Smooth muscle cell (in vitro differentiated cells): ENCODE data around the gene VDR. TPM values are rescaled to one million over a fixed set of nuclear protein-coding genes. Genes with fewer than 3 reads are reported as not detected.
A peak's percentile ranks its signal among the peaks of the same experiment; 100 is the strongest.

ENCODE experiments used
- DNase-seq: peaks from one replicate; lab custom pipeline; 2025; ENCODE audit not compliant: unreplicated experiment; lab: John Stamatoyannopoulos, UW
- H2AFZ ChIP-seq: fragments of 200-600 bp; sonication (generic); 2 replicates; pipeline ENCODE4 v1.6.0; 2016; ENCODE audit warnings: antibody characterized with exemption, low read depth, mild to moderate bottlenecking
- H3F3A ChIP-seq: fragments of 200-600 bp; sonication (generic); 2 replicates; pipeline ENCODE4 v1.6.0; 2017; ENCODE audit warnings: antibody characterized with exemption, low read depth
- H3K27ac ChIP-seq: fragments of 200-600 bp; sonication (generic); 2 replicates; pipeline ENCODE4 v1.5.1; 2016; ENCODE audit warnings: low read depth, mild to moderate bottlenecking
- H3K27me3 ChIP-seq: fragments of 200-600 bp; sonication (generic); 2 replicates; pipeline ENCODE4 v1.6.1; 2016; ENCODE audit warnings: low read depth, mild to moderate bottlenecking
- H3K36me3 ChIP-seq: fragments of 200-600 bp; sonication (generic); 2 replicates; pipeline ENCODE4 v1.5.1; 2016; ENCODE audit warnings: low read depth
- H3K4me1 ChIP-seq: fragments of 200-600 bp; sonication (generic); 2 replicates; pipeline ENCODE4 v1.5.1; 2016; ENCODE audit warnings: low read depth
- H3K4me2 ChIP-seq: fragments of 200-600 bp; sonication (generic); 2 replicates; pipeline ENCODE4 v1.6.0; 2016; ENCODE audit warnings: mild to moderate bottlenecking
- H3K4me3 ChIP-seq: fragments of 200-600 bp; sonication (generic); 2 replicates; pipeline ENCODE4 v1.5.1; 2016; ENCODE audit warnings: mild to moderate bottlenecking
- H3K79me2 ChIP-seq: fragments of 200-600 bp; sonication (generic); 2 replicates; pipeline ENCODE4 v1.6.0; 2016; ENCODE audit warnings: low read depth, mild to moderate bottlenecking
- H3K9ac ChIP-seq: fragments of 200-600 bp; sonication (generic); 2 replicates; pipeline ENCODE4 v1.6.0; 2016; ENCODE audit warnings: low read depth
- H3K9me3 ChIP-seq: fragments of 200-600 bp; sonication (generic); replicated peaks from 2 replicates; pipeline ENCODE4 v1.5.1; 2016; ENCODE audit warnings: low read depth
- H4K20me1 ChIP-seq: fragments of 200-600 bp; sonication (generic); 2 replicates; pipeline ENCODE4 v1.6.0; 2016; ENCODE audit warnings: low read depth
- CTCF ChIP-seq: fragments of 200-600 bp; sonication (generic); IDR thresholded peaks from 2 replicates; pipeline ENCODE4 v1.5.1; 2017; ENCODE audit warnings: borderline replicate concordance, mild to moderate bottlenecking, antibody characterized with exemption; ENCODE audit not compliant: insufficient read depth, poor library complexity, severe bottlenecking
- WGBS: methylation state at CpG from one replicate; pipeline ENCODE4 v1.1.7; 2016; ENCODE audit warnings: low lambda C conversion rate; 5-methylcytosine and 5-hydroxymethylcytosine counted together
- polyA plus RNA-seq: library from polyadenylated mRNA; unstranded; fragments of >200 nt; fragmentation: Nextera tagmentation; extraction: Ambion mirVana; gene quantifications from 2 replicates; pipeline ENCODE4 v1.2.1, GENCODE V29; 2016
- total RNA-seq: library from RNA; depleted of rRNA; stranded (reverse); fragments of >200 nt; gene quantifications from 2 replicates; pipeline ENCODE4 v1.2.3, GENCODE V29; 2014

The VDR gene
- total and polyA plus RNA-seq, 2 experiments from 2014 or later, result 8.0 to 16.5 TPM

DNA sequence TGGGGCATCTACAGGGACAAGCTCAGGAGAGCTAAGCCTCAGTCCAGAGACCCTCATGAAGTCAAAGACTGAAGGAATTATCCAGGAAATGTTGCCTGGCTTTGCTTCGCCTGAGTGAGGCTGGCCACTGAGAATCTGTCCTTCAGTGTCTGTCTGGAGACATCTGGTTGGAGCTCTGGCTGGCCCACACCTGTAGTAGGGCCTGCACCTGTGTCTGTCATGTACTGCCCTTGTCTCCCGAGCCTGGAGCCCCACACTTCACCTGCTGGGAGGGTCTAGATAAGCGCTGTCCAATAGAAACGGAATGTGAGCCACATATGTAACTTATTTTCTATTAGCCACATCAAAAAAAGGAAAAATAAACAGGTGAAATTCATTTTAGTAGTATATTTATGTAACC lies 75.2 kb downstream of the VDR start:
- no peak overlapping the region for H2AFZ ChIP-seq

DNA sequence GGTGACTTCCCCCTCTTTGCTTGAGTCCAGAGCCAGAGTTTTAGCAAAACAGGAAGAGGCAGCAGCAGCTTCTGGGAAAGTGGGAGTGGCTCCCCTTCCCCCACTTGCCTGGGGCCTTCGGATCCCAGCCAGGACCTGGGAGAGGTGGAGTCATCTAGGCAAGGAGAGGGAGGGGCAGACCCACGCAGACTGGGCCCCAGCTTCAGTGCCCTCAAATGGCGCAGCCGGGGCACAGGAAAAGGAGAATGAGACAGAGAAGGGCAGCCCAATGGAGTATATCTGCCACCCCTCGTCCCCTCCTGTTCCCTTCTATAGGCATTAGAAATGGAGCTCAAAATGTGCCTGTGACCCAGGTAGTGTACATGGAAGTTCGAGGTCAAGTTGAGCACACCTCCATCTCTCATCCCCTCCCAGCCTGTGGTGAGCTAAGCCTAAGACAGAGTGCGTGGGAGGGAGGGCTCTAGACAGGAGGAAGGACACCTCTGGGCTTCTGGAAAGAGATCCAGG lies 75.8 kb downstream of the VDR start:
- Histone ChIP-seq H3K9ac (no peak overlapping the region), H3K9me3 (no peaks in the 10 kb centered on the region), H3K36me3 (no peaks in the 10 kb centered on the region), H3K4me3 (no peak overlapping the region), H3K79me2 (no peaks in the 10 kb centered on the region), H2AFZ (peak overlapping the region; percentile 81), H4K20me1 (no peaks in the 10 kb centered on the region), H3F3A (no peaks in the 10 kb centered on the region), H3K27ac (no peak overlapping the region), H3K4me2 (peak overlapping the region; percentile 53), H3K4me1 (peaks cover 4% of the 10 kb centered on the region), H3K27me3 (no peaks in the 10 kb centered on the region)
- WGBS, result 58% methylated on average over 7 of the region's 7 CpGs
- TF ChIP-seq CTCF, result no peak
- no peak for DNase-seq

More for the DNA sequence above, 75.2 kb downstream of the VDR start:
- H3K4me1 ChIP-seq, result peaks cover 4% of the 10 kb centered on the region
- peak overlapping the region; percentile 53 for H3K4me2 ChIP-seq
- no peaks in the 10 kb centered on the region for H3K36me3 ChIP-seq
- no peak for TF ChIP-seq CTCF
- H3F3A ChIP-seq, result no peaks in the 10 kb centered on the region
- no peak for DNase-seq
- H3K9ac ChIP-seq, result no peak overlapping the region
- H3K27ac ChIP-seq, result no peak overlapping the region
- H4K20me1 ChIP-seq, result no peaks in the 10 kb centered on the region
- H3K27me3 ChIP-seq, result no peaks in the 10 kb centered on the region
- H3K79me2 ChIP-seq, result no peaks in the 10 kb centered on the region
- no peak overlapping the region for H3K4me3 ChIP-seq
- H3K9me3 ChIP-seq, result no peaks in the 10 kb centered on the region
- 81% methylated on average over 4 of the region's 4 CpGs for WGBS

- no peaks in the 10 kb centered on the region for H4K20me1 ChIP-seq
- no peak overlapping the region for H3K4me2 ChIP-seq
- H3K27ac ChIP-seq, result no peak overlapping the region
- no peaks in the 10 kb centered on the region for H3F3A ChIP-seq
- no peak for TF ChIP-seq CTCF
- peaks cover 4% of the 10 kb centered on the region for H3K4me1 ChIP-seq
- no peaks in the 10 kb centered on the region for H3K36me3 ChIP-seq
- 71% methylated on average over 14 of the region's 14 CpGs for WGBS
- no peaks in the 10 kb centered on the region for H3K9me3 ChIP-seq
- no peaks in the 10 kb centered on the region for H3K27me3 ChIP-seq
- H2AFZ ChIP-seq, result no peak overlapping the region
- no peak overlapping the region for H3K9ac ChIP-seq
- H3K4me3 ChIP-seq, result no peak overlapping the region
- DNase-seq, result no peak
- H3K79me2 ChIP-seq, result no peaks in the 10 kb centered on the region
Observed at GRCh38 chr12:47828008-47828975, 76.5 kb downstream of the VDR start.
